Panc1 (cell line): ENCODE measurements around the gene IL17B. TPM values are rescaled to one million over a fixed set of nuclear protein-coding genes. Genes with fewer than 3 reads are reported as not detected.

Source experiments
- ATAC-seq: fragments of 200-7000 bp; cut with Tn5 transposase; 2 replicates; pipeline ENCODE4 v1.9.1; 2020; ENCODE audit warnings: mild to moderate bottlenecking, moderate library complexity
- BruUV-seq: library from RNA; stranded (reverse); fragments of 400-500 nt; replicated peaks from 2 replicates; lab custom pipeline; 2021; lab: Mats Ljungman, UMichigan
- CTCF ChIA-PET: fragments of 300-600 bp; sonication (Branson Sonifier 250); formaldehyde crosslinking; loops from one replicate; lab custom pipeline; 2022; ENCODE audit warnings: antibody characterized with exemption; lab: Charles Lee
- POLR2A ChIA-PET: fragments of 300-600 bp; sonication (Branson Sonifier 250); formaldehyde crosslinking; loops from one replicate; lab custom pipeline; 2022; ENCODE audit warnings: antibody characterized with exemption; lab: Charles Lee
- DNase-seq: peaks from one replicate; pipeline ENCODE4 v3.0.0-alpha.2; 2010; ENCODE audit warnings: low read depth, low spot score
- H3K27ac ChIP-seq: 2 replicates; pipeline ENCODE4 v1.5.1; 2011; ENCODE audit warnings: mild to moderate bottlenecking, low read length, inconsistent platforms
- H3K27me3 ChIP-seq: fragments of 200-500 bp; sonication (Bioruptor generic); 2 replicates; pipeline ENCODE4 v1.6.0; 2014; ENCODE audit warnings: low read length, inconsistent platforms; ENCODE audit not compliant: control insufficient read depth, insufficient read depth
- H3K36me3 ChIP-seq: fragments of 200-500 bp; sonication (Bioruptor generic); 2 replicates; pipeline ENCODE4 v1.5.1; 2014; ENCODE audit warnings: inconsistent platforms, mild to moderate bottlenecking, low read length, moderate library complexity; ENCODE audit not compliant: control insufficient read depth, insufficient read depth
- H3K4me1 ChIP-seq: 2 replicates; pipeline ENCODE4 v1.5.1; 2011; ENCODE audit warnings: inconsistent platforms, mild to moderate bottlenecking, low read length, moderate library complexity; ENCODE audit not compliant: control insufficient read depth, insufficient read depth
- H3K4me3 ChIP-seq, 2 experiments: 2 replicates each; pipeline ENCODE4 v1.5.1; 2011 to 2012; ENCODE audit warnings: low read depth in 2 of 2, low read length in 2 of 2, mild to moderate bottlenecking in 2 of 2, inconsistent platforms in 1 of 2, moderate library complexity in 1 of 2
- H3K9me3 ChIP-seq: fragments of 200-500 bp; sonication (Bioruptor generic); 2 replicates; pipeline ENCODE4 v1.5.1; 2014; ENCODE audit warnings: low read depth, mild to moderate bottlenecking, inconsistent platforms, low read length, moderate library complexity; ENCODE audit not compliant: control insufficient read depth, insufficient read depth
- POLR2AphosphoS5 ChIP-seq: IDR thresholded peaks from 2 replicates; pipeline ENCODE4 v1.6.1; 2012; ENCODE audit warnings: mild to moderate bottlenecking, low read depth, low read length, moderate library complexity
- SIN3A ChIP-seq: IDR thresholded peaks from 2 replicates; pipeline ENCODE4 v1.6.1; 2012; ENCODE audit warnings: low read depth, mild to moderate bottlenecking, low read length, moderate library complexity, borderline replicate concordance; ENCODE audit not compliant: insufficient read depth
- TCF7L2 ChIP-seq: IDR thresholded peaks from 2 replicates; pipeline ENCODE4 v1.6.1; 2011; ENCODE audit warnings: mild to moderate bottlenecking, low read depth, low read length, inconsistent platforms
- in situ Hi-C: cut with HindIII; loops from 2 replicates; pipeline ENCODE4 v1.10.0; 2016; ENCODE audit warnings: low sequenced_read_pairs, low pct_unique_long_range_greater_than_20kb
- intact Hi-C: fragments of 100-400 bp; cut with micrococcal nuclease; formaldehyde crosslinking; loops from one replicate; pipeline ENCODE4 v1.10.0; 2022; ENCODE audit not compliant: unreplicated experiment
- total RNA-seq: library from RNA; stranded (reverse); gene quantifications from one replicate; pipeline ENCODE4 v1.2.1, GENCODE V29; 2021; ENCODE audit not compliant: unreplicated experiment
- TF ChIP-seq, protein P1 (sequence below): fragments of 450-650 bp; IDR thresholded peaks from 2 replicates; pipeline ENCODE4 v1.5.1; 2017; ENCODE audit warnings: mild to moderate bottlenecking
- TF ChIP-seq, protein P2 (sequence below), 2 experiments: IDR thresholded peaks; 2 replicates each; pipeline ENCODE4 v1.6.1; 2011 to 2012; ENCODE audit warnings: low read depth in 2 of 2, control low read depth in 1 of 2, low read length in 1 of 2, mild to moderate bottlenecking in 1 of 2, moderate library complexity in 1 of 2; ENCODE audit not compliant: insufficient read depth in 1 of 2

IL17B gene
- total RNA-seq, 1 experiment from 2014 or later = not detected

DNA sequence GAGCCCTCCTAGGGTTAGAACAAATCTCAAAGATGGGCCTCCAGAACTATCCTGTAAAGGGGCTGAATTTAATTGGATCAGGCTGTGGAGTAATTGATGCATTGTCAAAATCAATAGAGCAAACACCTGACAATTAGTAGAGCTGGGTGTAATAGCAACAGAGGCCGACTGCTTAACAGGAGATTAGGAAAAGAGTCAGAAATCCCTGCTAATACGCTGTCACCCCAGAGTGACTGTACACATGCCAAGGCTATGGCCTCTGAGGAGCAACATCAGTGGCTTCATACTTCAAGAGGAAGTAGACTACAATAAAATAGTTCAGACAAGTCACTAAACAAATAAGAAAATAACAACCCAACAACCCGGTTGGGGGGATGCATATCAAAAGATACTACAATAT lies 52.5 kb downstream of the IL17B start:
- intact Hi-C loops = no loop called here
- CTCF ChIA-PET = no interaction called here

DNA sequence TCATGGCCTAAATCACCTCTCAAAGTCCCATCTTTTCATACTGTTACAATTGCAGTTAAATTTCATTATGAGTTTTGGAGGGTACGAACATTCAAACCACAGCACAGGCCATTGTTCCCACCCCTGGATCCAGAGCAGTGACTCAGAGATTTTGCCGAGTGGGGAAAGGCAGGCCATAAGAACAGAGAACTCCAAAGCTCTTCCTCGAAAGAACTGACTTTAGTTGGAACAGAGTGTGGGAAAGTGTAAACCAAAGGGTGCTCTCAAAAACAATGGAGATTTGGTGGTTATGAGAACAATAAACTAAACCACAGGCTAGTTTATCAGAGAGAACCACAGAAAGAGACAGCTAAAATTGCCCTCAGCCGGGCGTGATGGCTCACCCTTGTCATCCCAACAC lies 53.2 kb downstream of the IL17B start:
- BruUV-seq = no TSS peak
- intact Hi-C loops = no loop called here
- no peaks in the 10 kb centered on the region for H3K36me3 ChIP-seq
- H3K27me3 ChIP-seq = no peaks in the 10 kb centered on the region
- no peaks in the 10 kb centered on the region for H3K4me1 ChIP-seq
- TF ChIP-seq TCF7L2 (no peak), SIN3A (no peak), POLR2AphosphoS5 (no peak)
- TF ChIP-seq, protein P1, sequence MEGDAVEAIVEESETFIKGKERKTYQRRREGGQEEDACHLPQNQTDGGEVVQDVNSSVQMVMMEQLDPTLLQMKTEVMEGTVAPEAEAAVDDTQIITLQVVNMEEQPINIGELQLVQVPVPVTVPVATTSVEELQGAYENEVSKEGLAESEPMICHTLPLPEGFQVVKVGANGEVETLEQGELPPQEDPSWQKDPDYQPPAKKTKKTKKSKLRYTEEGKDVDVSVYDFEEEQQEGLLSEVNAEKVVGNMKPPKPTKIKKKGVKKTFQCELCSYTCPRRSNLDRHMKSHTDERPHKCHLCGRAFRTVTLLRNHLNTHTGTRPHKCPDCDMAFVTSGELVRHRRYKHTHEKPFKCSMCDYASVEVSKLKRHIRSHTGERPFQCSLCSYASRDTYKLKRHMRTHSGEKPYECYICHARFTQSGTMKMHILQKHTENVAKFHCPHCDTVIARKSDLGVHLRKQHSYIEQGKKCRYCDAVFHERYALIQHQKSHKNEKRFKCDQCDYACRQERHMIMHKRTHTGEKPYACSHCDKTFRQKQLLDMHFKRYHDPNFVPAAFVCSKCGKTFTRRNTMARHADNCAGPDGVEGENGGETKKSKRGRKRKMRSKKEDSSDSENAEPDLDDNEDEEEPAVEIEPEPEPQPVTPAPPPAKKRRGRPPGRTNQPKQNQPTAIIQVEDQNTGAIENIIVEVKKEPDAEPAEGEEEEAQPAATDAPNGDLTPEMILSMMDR = no peak
- TF ChIP-seq, protein P2, sequence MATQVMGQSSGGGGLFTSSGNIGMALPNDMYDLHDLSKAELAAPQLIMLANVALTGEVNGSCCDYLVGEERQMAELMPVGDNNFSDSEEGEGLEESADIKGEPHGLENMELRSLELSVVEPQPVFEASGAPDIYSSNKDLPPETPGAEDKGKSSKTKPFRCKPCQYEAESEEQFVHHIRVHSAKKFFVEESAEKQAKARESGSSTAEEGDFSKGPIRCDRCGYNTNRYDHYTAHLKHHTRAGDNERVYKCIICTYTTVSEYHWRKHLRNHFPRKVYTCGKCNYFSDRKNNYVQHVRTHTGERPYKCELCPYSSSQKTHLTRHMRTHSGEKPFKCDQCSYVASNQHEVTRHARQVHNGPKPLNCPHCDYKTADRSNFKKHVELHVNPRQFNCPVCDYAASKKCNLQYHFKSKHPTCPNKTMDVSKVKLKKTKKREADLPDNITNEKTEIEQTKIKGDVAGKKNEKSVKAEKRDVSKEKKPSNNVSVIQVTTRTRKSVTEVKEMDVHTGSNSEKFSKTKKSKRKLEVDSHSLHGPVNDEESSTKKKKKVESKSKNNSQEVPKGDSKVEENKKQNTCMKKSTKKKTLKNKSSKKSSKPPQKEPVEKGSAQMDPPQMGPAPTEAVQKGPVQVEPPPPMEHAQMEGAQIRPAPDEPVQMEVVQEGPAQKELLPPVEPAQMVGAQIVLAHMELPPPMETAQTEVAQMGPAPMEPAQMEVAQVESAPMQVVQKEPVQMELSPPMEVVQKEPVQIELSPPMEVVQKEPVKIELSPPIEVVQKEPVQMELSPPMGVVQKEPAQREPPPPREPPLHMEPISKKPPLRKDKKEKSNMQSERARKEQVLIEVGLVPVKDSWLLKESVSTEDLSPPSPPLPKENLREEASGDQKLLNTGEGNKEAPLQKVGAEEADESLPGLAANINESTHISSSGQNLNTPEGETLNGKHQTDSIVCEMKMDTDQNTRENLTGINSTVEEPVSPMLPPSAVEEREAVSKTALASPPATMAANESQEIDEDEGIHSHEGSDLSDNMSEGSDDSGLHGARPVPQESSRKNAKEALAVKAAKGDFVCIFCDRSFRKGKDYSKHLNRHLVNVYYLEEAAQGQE (IDR thresholded peaks at IDR 0.05; ENCODE audit: insufficient read depth in 1 of 2, low read depth in 2 of 2, low read length in 1 of 2) = no peak
- H3K9me3 ChIP-seq = no peaks in the 10 kb centered on the region
- H3K27ac ChIP-seq = no peak overlapping the region
- ATAC-seq (no peak), DNase-seq (no peak)
- in situ Hi-C loops = no loop called here
- POLR2A ChIA-PET = no interaction called here
- H3K4me3 ChIP-seq = no peak overlapping the region
- CTCF ChIA-PET = no interaction called here

More for the DNA sequence above, 52.5 kb downstream of the IL17B start:
- Histone ChIP-seq H3K4me1 (no peaks in the 10 kb centered on the region), H3K9me3 (no peaks in the 10 kb centered on the region), H3K27me3 (no peaks in the 10 kb centered on the region), H3K36me3 (no peaks in the 10 kb centered on the region), H3K27ac (no peak overlapping the region), H3K4me3 (no peak overlapping the region)
- DNase-seq = no peak
- BruUV-seq = no TSS peak
- POLR2A ChIA-PET = no interaction called here
- TF ChIP-seq TCF7L2 = no peak
- TF ChIP-seq SIN3A = no peak
- TF ChIP-seq POLR2AphosphoS5 = no peak
- TF ChIP-seq, protein P1 = no peak
- TF ChIP-seq, protein P2 (IDR thresholded peaks at IDR 0.05; ENCODE audit: insufficient read depth in 1 of 2, low read depth in 2 of 2, low read length in 1 of 2) = no peak
- no peak for ATAC-seq
- in situ Hi-C loops = no loop called here
